Mucosa of descending colon (tissue), 3 donors: ENCODE results near the gene PDZRN4. TPM values are rescaled to one million over a fixed set of nuclear protein-coding genes. Genes with fewer than 3 reads are reported as not detected.

Experiments used
- ATAC-seq: fragments of 200-7000 bp; cut with Tn5 transposase; one replicate; pipeline ENCODE4 v1.9.1; 2020; ENCODE audit warnings: mild to moderate bottlenecking, moderate library complexity
- DNase-seq, 3 donors: peaks; one replicate each; pipeline ENCODE4 v3.0.0-alpha.2; 2020
- H3K36me3 ChIP-seq: fragments of 200-600 bp; one replicate; pipeline ENCODE4 v1.8.0; 2021; ENCODE audit warnings: low read depth, mild to moderate bottlenecking
- H3K4me1 ChIP-seq: fragments of 200-600 bp; one replicate; pipeline ENCODE4 v1.8.0; 2021; ENCODE audit warnings: low read depth, mild to moderate bottlenecking
- H3K4me3 ChIP-seq: fragments of 200-600 bp; one replicate; pipeline ENCODE4 v1.8.0; 2021; ENCODE audit warnings: mild to moderate bottlenecking
- H3K9me3 ChIP-seq: fragments of 200-600 bp; one replicate; pipeline ENCODE4 v1.8.0; 2021; ENCODE audit warnings: mild to moderate bottlenecking
- intact Hi-C, 2 donors: fragments of 100-400 bp; cut with DNase I in 1 of 2; cut with micrococcal nuclease in 1 of 2; formaldehyde crosslinking; loops; one replicate each; pipeline versions ENCODE4 v1.11.0 to v1.11.1; 2022; cut with DNase I, micrococcal nuclease
- total RNA-seq, 3 donors: library from RNA; stranded (reverse); fragmentation: NEBNext Ultra II Directional in 2 of 3; extraction: Animal tissue kit (Norgen Biotek cat#: 25700) in 2 of 3; gene quantifications; one replicate each; pipeline versions ENCODE4 v1.2.1 to v1.2.4, GENCODE V29; 2021 to 2023
- TF ChIP-seq, protein P1 (sequence below): fragments of 200-600 bp; IDR thresholded peaks from one replicate; pipeline ENCODE4 v1.8.0; 2022; ENCODE audit warnings: antibody characterized with exemption, mild to moderate bottlenecking
- donor health status: DM: no; HTN: no; CAD: no; lungs with moderate emphysema.
- donor health status: DM: no; HTN: no; CAD: no.
- donor health status: DM: no; HTN: yes; CAD: no.

The PDZRN4 gene
- total RNA-seq, 3 donors from 2014 or later = 0.78 to 46.9 (median 2.0) TPM

- H3K36me3 ChIP-seq = no peaks in the 10 kb centered on the region
- intact Hi-C loops = no loop called here
- TF ChIP-seq, protein P1, sequence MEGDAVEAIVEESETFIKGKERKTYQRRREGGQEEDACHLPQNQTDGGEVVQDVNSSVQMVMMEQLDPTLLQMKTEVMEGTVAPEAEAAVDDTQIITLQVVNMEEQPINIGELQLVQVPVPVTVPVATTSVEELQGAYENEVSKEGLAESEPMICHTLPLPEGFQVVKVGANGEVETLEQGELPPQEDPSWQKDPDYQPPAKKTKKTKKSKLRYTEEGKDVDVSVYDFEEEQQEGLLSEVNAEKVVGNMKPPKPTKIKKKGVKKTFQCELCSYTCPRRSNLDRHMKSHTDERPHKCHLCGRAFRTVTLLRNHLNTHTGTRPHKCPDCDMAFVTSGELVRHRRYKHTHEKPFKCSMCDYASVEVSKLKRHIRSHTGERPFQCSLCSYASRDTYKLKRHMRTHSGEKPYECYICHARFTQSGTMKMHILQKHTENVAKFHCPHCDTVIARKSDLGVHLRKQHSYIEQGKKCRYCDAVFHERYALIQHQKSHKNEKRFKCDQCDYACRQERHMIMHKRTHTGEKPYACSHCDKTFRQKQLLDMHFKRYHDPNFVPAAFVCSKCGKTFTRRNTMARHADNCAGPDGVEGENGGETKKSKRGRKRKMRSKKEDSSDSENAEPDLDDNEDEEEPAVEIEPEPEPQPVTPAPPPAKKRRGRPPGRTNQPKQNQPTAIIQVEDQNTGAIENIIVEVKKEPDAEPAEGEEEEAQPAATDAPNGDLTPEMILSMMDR = no peak
- no peak overlapping the region for H3K4me3 ChIP-seq
- H3K4me1 ChIP-seq = no peaks in the 10 kb centered on the region
- DNase-seq (no peak), ATAC-seq (no peak)
- no peaks in the 10 kb centered on the region for H3K9me3 ChIP-seq
Measured at GRCh38 chr12:41587574-41587973, 399.5 kb downstream of the PDZRN4 start.

GRCh38 chr12:41589878-41590277 lies 401.8 kb downstream of the PDZRN4 start:
- DNase-seq (no peak), ATAC-seq (no peak)
- intact Hi-C loops = no loop called here
- no peaks in the 10 kb centered on the region for H3K4me1 ChIP-seq
- no peak overlapping the region for H3K4me3 ChIP-seq
- H3K36me3 ChIP-seq = no peaks in the 10 kb centered on the region
- no peaks in the 10 kb centered on the region for H3K9me3 ChIP-seq
- TF ChIP-seq, protein P1 = no peak

DNA sequence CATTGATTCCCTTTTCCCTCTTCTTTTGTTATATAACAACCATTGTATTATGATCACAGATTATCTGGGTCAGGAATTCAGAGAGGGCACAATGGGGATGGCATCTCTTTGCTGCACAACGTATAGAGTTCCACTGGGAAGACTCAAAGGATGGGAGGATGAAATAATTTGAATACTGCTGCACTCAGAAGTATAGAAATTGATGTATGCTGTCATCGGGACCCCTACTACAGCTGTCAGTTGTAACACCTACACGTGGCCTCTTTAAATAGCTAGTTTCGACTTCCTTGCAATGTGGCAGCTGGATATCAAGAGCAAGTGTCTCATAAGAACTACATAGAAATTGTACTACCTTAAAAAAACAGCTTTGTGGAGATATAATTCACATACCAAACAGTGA lies 408.1 kb downstream of the PDZRN4 start:
- TF ChIP-seq, protein P1 = no peak
- H3K9me3 ChIP-seq = no peaks in the 10 kb centered on the region
- no peak for DNase-seq
- H3K36me3 ChIP-seq = no peaks in the 10 kb centered on the region
- H3K4me1 ChIP-seq = no peaks in the 10 kb centered on the region
- ATAC-seq = no peak
- H3K4me3 ChIP-seq = no peak overlapping the region
- intact Hi-C loops = no loop called here

DNA sequence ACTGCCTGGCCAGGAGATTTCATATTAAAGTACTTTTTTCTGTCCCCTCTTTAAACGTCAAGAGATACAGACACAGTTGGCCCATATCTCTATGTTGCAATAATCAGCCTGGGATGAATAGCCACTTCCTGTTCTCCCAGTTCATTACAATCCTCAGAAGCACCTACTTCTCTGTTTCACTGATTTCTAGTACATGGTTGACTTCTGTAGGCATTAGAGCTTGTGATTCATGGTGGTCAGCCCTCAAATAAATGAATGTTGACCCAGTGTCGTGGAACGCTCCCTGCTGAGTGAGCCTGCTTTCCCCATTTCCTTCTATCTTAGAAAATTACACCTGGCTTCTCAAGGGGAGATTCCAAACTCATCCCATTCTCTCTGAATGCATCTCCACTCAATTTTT lies 416.7 kb downstream of the PDZRN4 start:
- Histone ChIP-seq H3K9me3 (no peaks in the 10 kb centered on the region), H3K4me3 (no peak overlapping the region), H3K36me3 (no peaks in the 10 kb centered on the region), H3K4me1 (no peaks in the 10 kb centered on the region)
- no peak for ATAC-seq
- no peak for DNase-seq
- TF ChIP-seq, protein P1 = no peak
- intact Hi-C loops = no loop called here

- Histone ChIP-seq H3K9me3 (no peaks in the 10 kb centered on the region), H3K4me3 (no peak overlapping the region), H3K36me3 (no peaks in the 10 kb centered on the region), H3K4me1 (no peaks in the 10 kb centered on the region)
- TF ChIP-seq, protein P1 = no peak
- ATAC-seq = no peak
- DNase-seq = no peak
- intact Hi-C loops = no loop called here
Measured at GRCh38 chr12:41605545-41606305, 417.6 kb downstream of the PDZRN4 start.
